Breast epithelium (tissue), 4 donors: ENCODE results near the gene CCDC80. TPM values are rescaled to one million over a fixed set of nuclear protein-coding genes. Genes with fewer than 3 reads are reported as not detected.

Experiments used
- DNase-seq, 2 donors: peaks; one replicate each; pipeline ENCODE4 v3.0.0-alpha.2; 2019; ENCODE audit warnings: low spot score in 2 of 2
- H3K27ac ChIP-seq, 2 donors: fragments of 200-600 bp; sonication (generic) in 1 of 2; one replicate each; pipeline ENCODE4 v1.5.1; 2016 to 2019; ENCODE audit warnings: mild to moderate bottlenecking in 1 of 2
- H3K27me3 ChIP-seq, 2 donors: fragments of 200-600 bp; sonication (generic) in 1 of 2; one replicate each; pipeline versions ENCODE4 v1.5.1 to v1.6.0; 2017 to 2019; ENCODE audit warnings: control low read depth in 1 of 2, mild to moderate bottlenecking in 1 of 2
- H3K36me3 ChIP-seq: fragments of 200-600 bp; one replicate; pipeline ENCODE4 v1.5.1; 2019
- H3K4me1 ChIP-seq, 2 donors: fragments of 200-600 bp; sonication (generic); one replicate each; pipeline ENCODE4 v1.5.1; 2016 to 2019; ENCODE audit warnings: control low read depth in 1 of 2
- H3K4me3 ChIP-seq, 3 donors: fragments of 200-600 bp; sonication (generic); 1 replicate in 2 of 3; 2 replicates in 1 of 3; pipeline ENCODE4 v1.5.1; 2016 to 2019; ENCODE audit warnings: mild to moderate bottlenecking in 3 of 3, moderate library complexity in 2 of 3
- H3K9me3 ChIP-seq, 2 donors: fragments of 200-600 bp; sonication (generic) in 1 of 2; one replicate each; pipeline ENCODE4 v1.5.1; 2016 to 2019; ENCODE audit warnings: control low read depth in 1 of 2
- POLR2A ChIP-seq: fragments of 450-650 bp; IDR thresholded peaks from one replicate; pipeline ENCODE4 v1.6.1; 2016; ENCODE audit warnings: antibody characterized with exemption, mild to moderate bottlenecking, moderate library complexity
- POLR2AphosphoS5 ChIP-seq, 3 donors: sonication (generic); formaldehyde crosslinking; IDR thresholded peaks; one replicate each; pipeline ENCODE4 v1.6.1; 2017; ENCODE audit warnings: antibody characterized with exemption in 3 of 3
- intact Hi-C: fragments of 100-400 bp; cut with DNase I; formaldehyde crosslinking; loops from one replicate; pipeline ENCODE4 v1.15.1; 2023; ENCODE audit warnings: low total_unique reads
- total RNA-seq, 3 donors: library from RNA; depleted of rRNA; stranded (reverse); fragments of >200 nt; gene quantifications; one replicate each; pipeline ENCODE4 v1.1.0, GENCODE V29; 2016
- TF ChIP-seq, protein P1 (sequence below), 3 donors: fragments of 450-650 bp; IDR thresholded peaks; one replicate each; pipeline ENCODE4 v1.5.1; 2016 to 2017; ENCODE audit warnings: antibody characterized with exemption in 3 of 3, mild to moderate bottlenecking in 3 of 3, moderate library complexity in 3 of 3

The CCDC80 gene
- total RNA-seq, 3 donors from 2014 or later, result 38.7 to 430 (median 42.0) TPM

DNA sequence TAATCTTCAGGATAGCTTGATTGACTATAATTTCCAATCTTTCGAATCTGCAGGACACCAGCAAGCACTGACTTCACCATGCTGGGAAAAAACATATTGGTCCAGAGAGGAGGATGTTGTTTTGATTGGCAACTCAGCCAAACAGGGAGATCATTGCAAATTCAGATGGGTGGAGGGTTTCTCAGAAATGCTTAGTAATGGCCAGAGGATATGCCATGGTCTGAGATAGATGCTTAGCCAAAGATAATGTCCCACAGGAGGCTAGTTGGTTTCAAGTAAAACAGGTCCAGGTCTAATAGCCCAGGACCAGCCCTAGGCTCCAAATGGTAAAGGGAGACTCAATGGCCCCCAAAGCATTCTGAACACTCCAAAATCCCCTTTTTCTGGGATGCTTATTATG, 46.7 kb upstream of the CCDC80 start:
- intact Hi-C loops, result no loop called here
- H3K4me1 ChIP-seq, result no peaks in the 10 kb centered on the region
- no peaks in the 10 kb centered on the region for H3K27me3 ChIP-seq
- no peak for TF ChIP-seq POLR2AphosphoS5 (IDR thresholded peaks at IDR 0.05)
- TF ChIP-seq, protein P1, sequence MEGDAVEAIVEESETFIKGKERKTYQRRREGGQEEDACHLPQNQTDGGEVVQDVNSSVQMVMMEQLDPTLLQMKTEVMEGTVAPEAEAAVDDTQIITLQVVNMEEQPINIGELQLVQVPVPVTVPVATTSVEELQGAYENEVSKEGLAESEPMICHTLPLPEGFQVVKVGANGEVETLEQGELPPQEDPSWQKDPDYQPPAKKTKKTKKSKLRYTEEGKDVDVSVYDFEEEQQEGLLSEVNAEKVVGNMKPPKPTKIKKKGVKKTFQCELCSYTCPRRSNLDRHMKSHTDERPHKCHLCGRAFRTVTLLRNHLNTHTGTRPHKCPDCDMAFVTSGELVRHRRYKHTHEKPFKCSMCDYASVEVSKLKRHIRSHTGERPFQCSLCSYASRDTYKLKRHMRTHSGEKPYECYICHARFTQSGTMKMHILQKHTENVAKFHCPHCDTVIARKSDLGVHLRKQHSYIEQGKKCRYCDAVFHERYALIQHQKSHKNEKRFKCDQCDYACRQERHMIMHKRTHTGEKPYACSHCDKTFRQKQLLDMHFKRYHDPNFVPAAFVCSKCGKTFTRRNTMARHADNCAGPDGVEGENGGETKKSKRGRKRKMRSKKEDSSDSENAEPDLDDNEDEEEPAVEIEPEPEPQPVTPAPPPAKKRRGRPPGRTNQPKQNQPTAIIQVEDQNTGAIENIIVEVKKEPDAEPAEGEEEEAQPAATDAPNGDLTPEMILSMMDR (IDR thresholded peaks at IDR 0.05), result no peak
- no peak for TF ChIP-seq POLR2A
- H3K4me3 ChIP-seq, result no peak overlapping the region
- H3K27ac ChIP-seq, result no peak overlapping the region
- no peak for DNase-seq
- no peaks in the 10 kb centered on the region for H3K9me3 ChIP-seq
- H3K36me3 ChIP-seq, result no peaks in the 10 kb centered on the region

DNA sequence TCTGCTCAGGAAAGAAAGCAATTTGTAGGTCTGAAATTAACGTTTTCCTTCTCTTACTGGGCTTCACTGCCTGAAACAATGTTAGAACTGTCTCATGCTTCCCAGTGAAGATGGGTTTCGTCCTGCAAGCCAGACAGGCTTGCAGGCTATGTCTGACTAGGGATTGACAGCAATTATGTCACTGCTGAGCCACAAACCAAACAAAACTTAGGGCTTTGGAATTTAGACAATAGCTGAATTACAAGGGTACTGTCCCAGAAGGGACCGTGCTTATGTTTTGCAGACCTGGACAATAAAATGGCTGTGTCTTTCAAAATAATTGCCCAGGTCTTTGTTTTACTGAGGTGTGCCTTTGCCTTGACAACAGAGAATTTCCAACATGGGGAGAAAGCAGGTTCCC, 46.3 kb upstream of the CCDC80 start:
- H3K36me3 ChIP-seq, result no peaks in the 10 kb centered on the region
- H3K27me3 ChIP-seq, result no peaks in the 10 kb centered on the region
- H3K4me3 ChIP-seq, result no peak overlapping the region
- no peak overlapping the region for H3K27ac ChIP-seq
- no peaks in the 10 kb centered on the region for H3K4me1 ChIP-seq
- intact Hi-C loops, result no loop called here
- no peak for TF ChIP-seq POLR2A
- no peaks in the 10 kb centered on the region for H3K9me3 ChIP-seq
- DNase-seq, result no peak

DNA sequence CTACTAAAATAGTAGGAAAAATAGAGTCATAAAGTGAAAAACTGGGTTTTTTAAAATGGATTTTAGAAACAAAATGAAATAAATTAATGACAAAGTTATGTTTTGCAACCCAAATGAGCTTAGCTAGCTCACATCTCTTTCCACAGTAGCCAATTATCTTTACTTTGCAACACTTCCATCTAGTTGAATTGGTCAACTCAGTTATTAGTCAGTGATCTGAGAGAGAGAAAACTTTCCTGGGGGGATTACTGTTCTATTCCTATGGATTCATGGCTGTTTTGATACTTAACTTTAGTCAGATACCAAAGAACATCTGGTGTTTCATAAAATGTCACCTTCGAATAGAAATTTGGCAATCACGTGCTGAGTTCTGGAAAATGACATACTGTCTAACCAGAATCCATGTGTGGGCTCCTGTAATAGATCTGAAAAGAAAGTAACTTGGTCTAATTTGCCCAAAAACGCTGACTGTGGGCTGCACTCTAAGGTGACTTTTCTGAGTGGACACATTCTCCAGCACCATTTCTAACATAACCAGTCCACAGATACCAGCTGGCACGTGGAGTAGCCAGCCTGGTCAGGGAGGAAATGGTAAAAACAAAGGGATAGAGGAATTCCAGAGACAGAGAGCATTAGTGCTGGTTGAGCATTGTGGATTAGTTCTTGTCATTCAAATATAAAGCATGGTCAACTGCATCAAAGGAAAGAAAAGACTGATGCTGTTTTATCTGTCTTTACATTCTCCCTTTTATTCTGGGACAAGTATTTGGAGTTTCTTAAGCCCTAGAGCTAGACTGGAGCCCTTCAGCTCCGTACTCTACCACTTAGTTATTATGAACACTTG, 45.2 kb upstream of the CCDC80 start:
- no peaks in the 10 kb centered on the region for H3K9me3 ChIP-seq
- H3K27me3 ChIP-seq, result no peaks in the 10 kb centered on the region
- H3K36me3 ChIP-seq, result no peaks in the 10 kb centered on the region
- H3K27ac ChIP-seq, result no peak overlapping the region
- DNase-seq, result no peak
- intact Hi-C loops, result no loop called here
- TF ChIP-seq, protein P1 (IDR thresholded peaks at IDR 0.05), result no peak
- TF ChIP-seq POLR2AphosphoS5 (IDR thresholded peaks at IDR 0.05) (no peak), POLR2A (no peak)
- no peak overlapping the region for H3K4me3 ChIP-seq
- H3K4me1 ChIP-seq, result no peaks in the 10 kb centered on the region

DNA sequence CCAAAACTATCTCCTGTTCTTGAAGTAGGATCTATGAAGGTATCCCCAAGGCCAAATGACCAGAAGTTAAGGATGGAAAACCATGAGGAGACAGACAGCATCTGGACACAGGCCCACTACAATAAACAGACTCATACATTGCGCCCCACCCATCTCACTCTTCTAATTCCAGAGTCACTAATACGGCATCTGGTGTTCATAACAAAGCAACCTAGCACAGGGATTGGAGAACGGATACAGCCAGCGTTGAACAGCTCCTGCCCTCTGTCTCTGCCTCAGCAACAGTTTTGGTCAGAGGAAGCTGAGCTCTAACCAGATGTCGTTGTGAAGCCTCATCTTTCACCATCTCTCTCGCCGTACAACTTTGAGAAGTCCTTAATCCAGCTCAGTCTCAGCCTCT, 44.5 kb upstream of the CCDC80 start:
- H3K36me3 ChIP-seq, result no peaks in the 10 kb centered on the region
- no peak for DNase-seq

GRCh38 chr3:112682361-112682760, 41.4 kb upstream of the CCDC80 start:
- TF ChIP-seq POLR2A (no peak), POLR2AphosphoS5 (IDR thresholded peaks at IDR 0.05) (no peak)
- TF ChIP-seq, protein P1 (IDR thresholded peaks at IDR 0.05), result no peak

More for the DNA sequence above, 44.5 kb upstream of the CCDC80 start:
- Histone ChIP-seq H3K4me3 (no peak overlapping the region), H3K27ac (no peak overlapping the region), H3K9me3 (no peaks in the 10 kb centered on the region), H3K27me3 (no peaks in the 10 kb centered on the region), H3K4me1 (no peaks in the 10 kb centered on the region)
- intact Hi-C loops, result no loop called here
- TF ChIP-seq POLR2A, result no peak
- TF ChIP-seq POLR2AphosphoS5 (IDR thresholded peaks at IDR 0.05), result no peak
- TF ChIP-seq, protein P1 (IDR thresholded peaks at IDR 0.05), result no peak

More at GRCh38 chr3:112682361-112682760, 41.4 kb upstream of the CCDC80 start:
- intact Hi-C loops, result no loop called here
- Histone ChIP-seq H3K4me3 (no peak overlapping the region), H3K9me3 (no peaks in the 10 kb centered on the region), H3K27me3 (no peaks in the 10 kb centered on the region), H3K27ac (no peak overlapping the region), H3K36me3 (no peaks in the 10 kb centered on the region), H3K4me1 (no peaks in the 10 kb centered on the region)
- DNase-seq, result no peak
